ENCODE measurements around the gene TEKT1. TPM values are rescaled to one million over a fixed set of nuclear protein-coding genes. Genes with fewer than 3 reads are reported as not detected.
"Not testable (repeated sequence)": the region's sequence is repeated elsewhere in the genome, so short reads cannot be mapped to it uniquely, and the experiment has no call there.

Gene TEKT1
- total and polyA plus RNA-seq, 4 donors = 2.9 to 18.6 (median 10.1) TPM

DNA sequence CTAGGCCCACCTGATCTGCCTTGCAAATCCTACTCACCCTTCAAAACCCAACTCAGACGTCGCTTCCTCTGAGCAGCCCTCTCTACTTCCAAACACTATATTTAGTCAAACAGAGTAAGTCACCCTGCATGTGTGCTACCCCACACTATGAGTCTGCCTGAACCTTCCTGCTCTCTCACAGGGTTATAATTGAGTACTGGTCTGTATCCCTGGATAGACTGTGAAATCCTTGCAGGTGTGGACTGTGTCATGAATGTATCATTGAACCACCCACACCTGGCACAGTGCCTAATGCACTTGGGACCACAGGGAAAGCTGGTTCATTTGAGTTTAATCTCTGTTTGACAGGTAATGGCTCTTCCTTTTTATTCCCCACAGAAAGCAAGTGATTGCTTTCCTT, 52.1 kb downstream of the TEKT1 start:
- no peak overlapping the region for H3K4me3 ChIP-seq (ENCODE audit: low read depth, low read length)
- no peaks in the 10 kb centered on the region for H3K9me3 ChIP-seq (ENCODE audit: control insufficient read depth, insufficient read depth, low read length)
- H3K27ac ChIP-seq (ENCODE audit: low read depth, low read length) = no peak overlapping the region
- no peaks in the 10 kb centered on the region for H3K36me3 ChIP-seq (ENCODE audit: control insufficient read depth, insufficient read depth, low read length)
- peaks cover 25% of the 10 kb centered on the region for H3K27me3 ChIP-seq (ENCODE audit: control insufficient read depth, insufficient read depth, low read length)
- peaks cover 7% of the 10 kb centered on the region for H3K4me1 ChIP-seq (ENCODE audit: control insufficient read depth, insufficient read depth, low read length)
- DNase-seq (ENCODE audit: low read depth in 4 of 6, low spot score in 6 of 6) = no peak
- 55% methylated on average over 2 of the region's 2 CpGs for WGBS (ENCODE audit: insufficient coverage)

- Histone ChIP-seq H3K27ac (ENCODE audit: low read depth, low read length) (no peak within 1 kb of the TSS), H3K27me3 (ENCODE audit: control insufficient read depth, insufficient read depth, low read length) (peaks cover 25% of the 10 kb centered on the region), H3K9me3 (ENCODE audit: control insufficient read depth, insufficient read depth, low read length) (peaks cover 2% of the 10 kb centered on the region), H3K4me1 (ENCODE audit: control insufficient read depth, insufficient read depth, low read length) (peaks cover 7% of the 10 kb centered on the region), H3K4me3 (ENCODE audit: low read depth, low read length) (no peak within 1 kb of the TSS), H3K36me3 (ENCODE audit: control insufficient read depth, insufficient read depth, low read length) (no peaks in the 10 kb centered on the region)
- WGBS (ENCODE audit: insufficient coverage) = 2% methylated on average over 47 of the region's 49 CpGs
- no peak for DNase-seq (ENCODE audit: low read depth in 4 of 6, low spot score in 6 of 6)
Observed at GRCh38 chr17:6775871-6776405, 55.6 kb downstream of the TEKT1 start, which contains the start of gene FBXO39. FBXO39 (plus strand) TSS chr17:6776215; CDS start chr17:6779869, 3,654 bp downstream.

GRCh38 chr17:6774906-6775305, 56.6 kb downstream of the TEKT1 start:
- not testable (repeated sequence) for H3K4me3 ChIP-seq (ENCODE audit: low read depth, low read length); H3K9me3 ChIP-seq (ENCODE audit: control insufficient read depth, insufficient read depth, low read length); H3K4me1 ChIP-seq (ENCODE audit: control insufficient read depth, insufficient read depth, low read length); DNase-seq (ENCODE audit: low read depth in 4 of 6, low spot score in 6 of 6); H3K27ac ChIP-seq (ENCODE audit: low read depth, low read length); H3K36me3 ChIP-seq (ENCODE audit: control insufficient read depth, insufficient read depth, low read length)
- 100% methylated on average over 3 of the region's 8 CpGs for WGBS (ENCODE audit: insufficient coverage)
- peaks cover 25% of the 10 kb centered on the region for H3K27me3 ChIP-seq (ENCODE audit: control insufficient read depth, insufficient read depth, low read length)

GRCh38 chr17:6772016-6772415, 59.5 kb downstream of the TEKT1 start:
- DNase-seq (ENCODE audit: low read depth in 4 of 6, low spot score in 6 of 6) = no peak
- no peaks in the 10 kb centered on the region for H3K36me3 ChIP-seq (ENCODE audit: control insufficient read depth, insufficient read depth, low read length)
- H3K27me3 ChIP-seq (ENCODE audit: control insufficient read depth, insufficient read depth, low read length) = peaks cover 21% of the 10 kb centered on the region
- WGBS (ENCODE audit: insufficient coverage) = no CpG with 5 or more reads among the region's 1 CpG
- H3K9me3 ChIP-seq (ENCODE audit: control insufficient read depth, insufficient read depth, low read length) = peaks cover 2% of the 10 kb centered on the region
- peaks cover 7% of the 10 kb centered on the region for H3K4me1 ChIP-seq (ENCODE audit: control insufficient read depth, insufficient read depth, low read length)
- H3K4me3 ChIP-seq (ENCODE audit: low read depth, low read length) = no peak overlapping the region
- no peak overlapping the region for H3K27ac ChIP-seq (ENCODE audit: low read depth, low read length)

- H3K4me3 ChIP-seq (ENCODE audit: low read depth, low read length) = no peak overlapping the region
- H3K27me3 ChIP-seq (ENCODE audit: control insufficient read depth, insufficient read depth, low read length) = no peaks in the 10 kb centered on the region
- no CpG with 5 or more reads among the region's 2 CpGs for WGBS (ENCODE audit: insufficient coverage)
- H3K36me3 ChIP-seq (ENCODE audit: control insufficient read depth, insufficient read depth, low read length) = no peaks in the 10 kb centered on the region
- H3K4me1 ChIP-seq (ENCODE audit: control insufficient read depth, insufficient read depth, low read length) = no peaks in the 10 kb centered on the region
- DNase-seq (ENCODE audit: low read depth in 4 of 6, low spot score in 6 of 6) = no peak
- no peaks in the 10 kb centered on the region for H3K9me3 ChIP-seq (ENCODE audit: control insufficient read depth, insufficient read depth, low read length)
- H3K27ac ChIP-seq (ENCODE audit: low read depth, low read length) = no peak overlapping the region
Observed at GRCh38 chr17:6768447-6768846, 63.1 kb downstream of the TEKT1 start.

GRCh38 chr17:6761779-6762178, 69.8 kb downstream of the TEKT1 start:
- Histone ChIP-seq H3K27me3 (ENCODE audit: control insufficient read depth, insufficient read depth, low read length) (no peaks in the 10 kb centered on the region), H3K9me3 (ENCODE audit: control insufficient read depth, insufficient read depth, low read length) (no peaks in the 10 kb centered on the region), H3K36me3 (ENCODE audit: control insufficient read depth, insufficient read depth, low read length) (no peaks in the 10 kb centered on the region), H3K27ac (ENCODE audit: low read depth, low read length) (no peak overlapping the region), H3K4me3 (ENCODE audit: low read depth, low read length) (no peak overlapping the region), H3K4me1 (ENCODE audit: control insufficient read depth, insufficient read depth, low read length) (peaks cover 8% of the 10 kb centered on the region)
- DNase-seq (ENCODE audit: low read depth in 4 of 6, low spot score in 6 of 6) = peak in 5 of 6 donors; percentile 24 to 76 (median 48)
- WGBS (ENCODE audit: insufficient coverage) = 26% methylated on average over 7 of the region's 8 CpGs

- Histone ChIP-seq H3K36me3 (ENCODE audit: control insufficient read depth, insufficient read depth, low read length) (no peaks in the 10 kb centered on the region), H3K27ac (ENCODE audit: low read depth, low read length) (no peak overlapping the region), H3K9me3 (ENCODE audit: control insufficient read depth, insufficient read depth, low read length) (no peaks in the 10 kb centered on the region), H3K4me3 (ENCODE audit: low read depth, low read length) (no peak overlapping the region), H3K4me1 (ENCODE audit: control insufficient read depth, insufficient read depth, low read length) (peaks cover 19% of the 10 kb centered on the region), H3K27me3 (ENCODE audit: control insufficient read depth, insufficient read depth, low read length) (peaks cover 2% of the 10 kb centered on the region)
- DNase-seq (ENCODE audit: low read depth in 4 of 6, low spot score in 6 of 6) = no peak
- WGBS (ENCODE audit: insufficient coverage) = 100% methylated on average over 1 of the region's 2 CpGs
Observed at GRCh38 chr17:6757747-6758146, 73.8 kb downstream of the TEKT1 start.

- no peak overlapping the region for H3K27ac ChIP-seq (ENCODE audit: low read depth, low read length)
- peak overlapping the region; percentile 26 for H3K4me3 ChIP-seq (ENCODE audit: low read depth, low read length)
- peaks cover 21% of the 10 kb centered on the region for H3K4me1 ChIP-seq (ENCODE audit: control insufficient read depth, insufficient read depth, low read length)
- H3K9me3 ChIP-seq (ENCODE audit: control insufficient read depth, insufficient read depth, low read length) = no peaks in the 10 kb centered on the region
- DNase-seq (ENCODE audit: low read depth in 4 of 6, low spot score in 6 of 6) = no peak
- WGBS (ENCODE audit: insufficient coverage) = 53% methylated on average over 4 of the region's 13 CpGs
- H3K36me3 ChIP-seq (ENCODE audit: control insufficient read depth, insufficient read depth, low read length) = no peaks in the 10 kb centered on the region
- H3K27me3 ChIP-seq (ENCODE audit: control insufficient read depth, insufficient read depth, low read length) = peaks cover 2% of the 10 kb centered on the region
Observed at GRCh38 chr17:6756425-6757031, 75.0 kb downstream of the TEKT1 start.

DNA sequence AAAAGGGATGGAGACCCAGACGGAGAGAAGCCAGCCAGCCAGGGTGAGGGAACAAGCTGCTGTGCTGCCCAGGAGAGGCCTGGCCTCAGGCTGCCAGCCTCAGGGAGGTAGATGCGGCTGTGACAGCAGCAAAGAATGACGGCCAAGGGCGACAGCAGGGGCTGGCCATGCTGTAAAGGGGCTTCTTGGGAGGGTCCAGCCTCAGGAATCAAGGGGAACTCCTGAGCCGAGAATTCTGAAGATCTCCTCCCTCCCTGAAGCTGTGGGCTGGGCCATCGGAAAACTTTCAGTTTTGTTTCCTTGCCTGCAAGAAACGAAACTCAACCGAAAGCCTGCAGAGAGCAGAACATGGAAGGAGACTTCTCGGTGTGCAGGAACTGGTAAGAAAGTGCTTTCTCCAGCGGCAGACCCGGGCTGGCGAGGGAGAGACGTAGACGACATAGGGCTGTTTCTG, 75.8 kb downstream of the TEKT1 start, which contains the start of gene XAF1:
Gene XAF1, plus strand, starts transcription at position 316 of the 454 bp plus-strand sequence. Its CDS starts 33 bp downstream, at position 349.
- H3K9me3 ChIP-seq (ENCODE audit: control insufficient read depth, insufficient read depth, low read length) = no peaks in the 10 kb centered on the region
- peaks cover 17% of the 10 kb centered on the region for H3K4me1 ChIP-seq (ENCODE audit: control insufficient read depth, insufficient read depth, low read length)
- peak within 1 kb of the TSS; percentile 26 for H3K4me3 ChIP-seq (ENCODE audit: low read depth, low read length)
- peak within 1 kb of the TSS; percentile 79 for H3K27ac ChIP-seq (ENCODE audit: low read depth, low read length)
- WGBS (ENCODE audit: insufficient coverage) = 60% methylated on average over 14 of the region's 14 CpGs
- peaks cover 2% of the 10 kb centered on the region for H3K27me3 ChIP-seq (ENCODE audit: control insufficient read depth, insufficient read depth, low read length)
- DNase-seq (ENCODE audit: low read depth in 4 of 6, low spot score in 6 of 6) = peak in 1 of 6 donors; percentile 32
- no peaks in the 10 kb centered on the region for H3K36me3 ChIP-seq (ENCODE audit: control insufficient read depth, insufficient read depth, low read length)

- H3K9me3 ChIP-seq (ENCODE audit: control insufficient read depth, insufficient read depth, low read length) = no peaks in the 10 kb centered on the region
- WGBS (ENCODE audit: insufficient coverage) = 80% methylated on average over 1 of the region's 5 CpGs
- no peak for DNase-seq (ENCODE audit: low read depth in 4 of 6, low spot score in 6 of 6)
- H3K27me3 ChIP-seq (ENCODE audit: control insufficient read depth, insufficient read depth, low read length) = peaks cover 2% of the 10 kb centered on the region
- H3K4me3 ChIP-seq (ENCODE audit: low read depth, low read length) = peak overlapping the region; percentile 26
- peak overlapping the region; percentile 79 for H3K27ac ChIP-seq (ENCODE audit: low read depth, low read length)
- no peaks in the 10 kb centered on the region for H3K36me3 ChIP-seq (ENCODE audit: control insufficient read depth, insufficient read depth, low read length)
- H3K4me1 ChIP-seq (ENCODE audit: control insufficient read depth, insufficient read depth, low read length) = peaks cover 17% of the 10 kb centered on the region
Observed at GRCh38 chr17:6755281-6755680, 76.2 kb downstream of the TEKT1 start.

Data from spinal cord (tissue), 10 donors.